Glutamatergic neuron (in vitro differentiated cells): ENCODE data around the gene PCID2. TPM values are rescaled to one million over a fixed set of nuclear protein-coding genes. Genes with fewer than 3 reads are reported as not detected.

Experiments used
- DNase-seq: peaks from one replicate; pipeline ENCODE4 v3.0.0; 2022
- H3K27ac Mint-ChIP-seq: one replicate; pipeline ENCODE4 v1.8.0; 2020; ENCODE audit warnings: mild to moderate bottlenecking, mixed read lengths, inconsistent platforms; ENCODE audit not compliant: unreplicated experiment
- H3K27me3 Mint-ChIP-seq: one replicate; pipeline ENCODE4 v1.8.0; 2020; ENCODE audit warnings: mild to moderate bottlenecking, moderate library complexity, mixed read lengths, inconsistent platforms; ENCODE audit not compliant: unreplicated experiment
- H3K36me3 Mint-ChIP-seq: one replicate; pipeline ENCODE4 v1.8.0; 2020; ENCODE audit warnings: mild to moderate bottlenecking, mixed read lengths, inconsistent platforms; ENCODE audit not compliant: unreplicated experiment
- H3K4me1 Mint-ChIP-seq: one replicate; pipeline ENCODE4 v1.8.0; 2020; ENCODE audit warnings: mild to moderate bottlenecking, low read depth, mixed read lengths, inconsistent platforms; ENCODE audit not compliant: unreplicated experiment
- H3K4me3 Mint-ChIP-seq: one replicate; pipeline ENCODE4 v1.8.0; 2020; ENCODE audit warnings: mild to moderate bottlenecking, mixed read lengths, inconsistent platforms; ENCODE audit not compliant: unreplicated experiment
- H3K9me3 Mint-ChIP-seq: one replicate; pipeline ENCODE4 v1.8.0; 2020; ENCODE audit warnings: mild to moderate bottlenecking, moderate library complexity, mixed read lengths, inconsistent platforms; ENCODE audit not compliant: unreplicated experiment
- total RNA-seq: library from RNA; stranded (reverse); fragmentation: NEBNext Ultra II Directional; extraction: Animal tissue kit (Norgen Biotek cat#: 25700); gene quantifications from one replicate; pipeline ENCODE4 v1.2.1, GENCODE V29; 2021; ENCODE audit not compliant: unreplicated experiment
- TF ChIP-seq, protein P1 (sequence below): fragments of 200-600 bp; sonication (generic); IDR thresholded peaks from one replicate; pipeline ENCODE4 v1.5.0; 2021; ENCODE audit not compliant: partially characterized antibody, unreplicated experiment

The PCID2 gene
- total RNA-seq, 1 donor from 2014 or later: 48.4 TPM

DNA sequence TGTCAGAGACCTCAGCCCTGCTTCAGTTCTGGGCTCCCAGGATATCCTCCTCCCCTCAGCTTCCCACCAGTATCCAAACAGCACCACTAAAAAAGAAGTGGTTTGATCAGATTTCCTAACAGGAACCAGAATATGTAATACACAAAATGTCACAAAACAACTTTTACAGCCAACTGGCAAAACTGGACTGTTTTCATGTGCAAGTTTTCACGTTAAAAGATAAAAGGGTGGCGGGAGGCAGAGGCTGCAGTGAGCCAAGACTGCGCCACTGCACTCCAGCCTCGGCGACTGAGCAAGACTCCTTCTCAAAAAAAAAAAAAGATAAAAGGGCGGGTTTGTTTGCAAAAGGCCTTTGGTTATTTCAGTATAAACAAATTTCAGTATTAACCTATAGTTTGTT lies 13.1 kb downstream of the PCID2 start:
- Mint-ChIP-seq H3K27ac (no peak overlapping the region), H3K4me1 (no peaks in the 10 kb centered on the region), H3K27me3 (no peaks in the 10 kb centered on the region), H3K4me3 (no peak overlapping the region), H3K36me3 (no peaks in the 10 kb centered on the region), H3K9me3 (no peaks in the 10 kb centered on the region)
- TF ChIP-seq, protein P1, sequence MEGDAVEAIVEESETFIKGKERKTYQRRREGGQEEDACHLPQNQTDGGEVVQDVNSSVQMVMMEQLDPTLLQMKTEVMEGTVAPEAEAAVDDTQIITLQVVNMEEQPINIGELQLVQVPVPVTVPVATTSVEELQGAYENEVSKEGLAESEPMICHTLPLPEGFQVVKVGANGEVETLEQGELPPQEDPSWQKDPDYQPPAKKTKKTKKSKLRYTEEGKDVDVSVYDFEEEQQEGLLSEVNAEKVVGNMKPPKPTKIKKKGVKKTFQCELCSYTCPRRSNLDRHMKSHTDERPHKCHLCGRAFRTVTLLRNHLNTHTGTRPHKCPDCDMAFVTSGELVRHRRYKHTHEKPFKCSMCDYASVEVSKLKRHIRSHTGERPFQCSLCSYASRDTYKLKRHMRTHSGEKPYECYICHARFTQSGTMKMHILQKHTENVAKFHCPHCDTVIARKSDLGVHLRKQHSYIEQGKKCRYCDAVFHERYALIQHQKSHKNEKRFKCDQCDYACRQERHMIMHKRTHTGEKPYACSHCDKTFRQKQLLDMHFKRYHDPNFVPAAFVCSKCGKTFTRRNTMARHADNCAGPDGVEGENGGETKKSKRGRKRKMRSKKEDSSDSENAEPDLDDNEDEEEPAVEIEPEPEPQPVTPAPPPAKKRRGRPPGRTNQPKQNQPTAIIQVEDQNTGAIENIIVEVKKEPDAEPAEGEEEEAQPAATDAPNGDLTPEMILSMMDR: no peak
- no peak for DNase-seq

DNA sequence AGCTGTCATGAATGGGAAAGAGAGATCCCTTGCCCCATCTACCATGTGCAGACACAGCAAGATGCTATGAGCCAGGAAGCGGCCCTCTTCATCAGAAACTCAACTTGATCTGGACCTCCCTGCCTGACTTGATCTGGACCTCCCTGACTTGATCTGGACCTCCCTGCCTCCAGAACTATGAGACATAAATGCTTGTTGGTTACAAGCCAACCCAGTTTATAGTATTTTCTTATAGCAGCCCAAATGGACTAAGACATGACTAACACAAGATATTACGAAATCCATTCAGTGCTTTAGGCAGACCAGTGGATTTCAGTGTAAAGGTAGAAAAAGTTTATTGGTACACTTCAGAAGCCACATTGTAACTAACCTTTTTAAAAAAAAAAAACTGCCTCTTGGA lies 15.6 kb downstream of the PCID2 start:
- Mint-ChIP-seq H3K4me1 (no peaks in the 10 kb centered on the region), H3K9me3 (peaks cover 1% of the 10 kb centered on the region), H3K27me3 (no peaks in the 10 kb centered on the region), H3K36me3 (no peaks in the 10 kb centered on the region), H3K4me3 (no peak overlapping the region), H3K27ac (no peak overlapping the region)
- TF ChIP-seq, protein P1: no peak
- DNase-seq: no peak

DNA sequence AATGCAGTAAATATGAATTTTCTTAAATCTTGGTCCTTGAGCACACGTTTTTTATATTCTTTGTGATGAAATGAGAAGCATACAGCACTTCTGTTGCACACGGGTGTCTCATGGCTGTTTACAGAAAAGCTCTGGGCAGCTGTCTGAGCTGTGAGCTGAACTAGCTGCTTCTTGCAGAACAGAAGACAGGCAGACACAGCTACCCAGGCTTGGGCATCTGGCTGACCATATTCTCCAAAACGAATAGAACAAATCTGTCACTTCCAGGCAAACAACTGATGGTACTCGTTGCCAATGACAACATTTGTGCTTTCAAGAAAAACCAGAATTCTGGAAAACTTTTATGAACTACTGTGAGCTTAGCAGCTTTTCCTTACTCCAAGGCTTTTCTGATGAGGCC lies 16.2 kb downstream of the PCID2 start:
- peaks cover 1% of the 10 kb centered on the region for H3K4me1 Mint-ChIP-seq
- no peak overlapping the region for H3K27ac Mint-ChIP-seq
- H3K9me3 Mint-ChIP-seq: peaks cover 1% of the 10 kb centered on the region
- no peaks in the 10 kb centered on the region for H3K27me3 Mint-ChIP-seq
- TF ChIP-seq, protein P1: no peak
- DNase-seq: no peak
- no peak overlapping the region for H3K4me3 Mint-ChIP-seq
- no peaks in the 10 kb centered on the region for H3K36me3 Mint-ChIP-seq

DNA sequence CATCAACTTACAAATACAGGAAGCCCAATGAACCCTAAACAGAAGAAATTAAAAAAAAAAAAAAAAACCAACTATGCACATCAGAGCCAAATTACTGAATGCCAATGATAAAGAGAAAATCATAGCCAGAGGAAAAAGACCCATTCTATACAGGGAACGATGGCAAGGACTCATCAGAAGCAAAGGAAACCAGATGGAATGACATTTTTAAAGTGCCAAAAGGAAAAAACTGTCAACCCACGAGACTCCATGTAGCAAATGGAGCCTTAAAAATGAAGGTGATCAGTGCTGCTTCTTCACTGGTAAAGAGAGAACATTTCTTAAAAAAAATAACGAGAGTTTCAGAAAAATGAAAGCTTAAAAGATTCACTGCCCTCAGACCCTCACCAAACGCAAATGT lies 18.3 kb downstream of the PCID2 start:
- TF ChIP-seq, protein P1: no peak
- H3K27me3 Mint-ChIP-seq: peaks cover 3% of the 10 kb centered on the region
- H3K27ac Mint-ChIP-seq: no peak overlapping the region
- H3K9me3 Mint-ChIP-seq: peaks cover 4% of the 10 kb centered on the region
- H3K36me3 Mint-ChIP-seq: no peaks in the 10 kb centered on the region
- no peak for DNase-seq
- H3K4me3 Mint-ChIP-seq: no peak overlapping the region
- peaks cover 6% of the 10 kb centered on the region for H3K4me1 Mint-ChIP-seq

DNA sequence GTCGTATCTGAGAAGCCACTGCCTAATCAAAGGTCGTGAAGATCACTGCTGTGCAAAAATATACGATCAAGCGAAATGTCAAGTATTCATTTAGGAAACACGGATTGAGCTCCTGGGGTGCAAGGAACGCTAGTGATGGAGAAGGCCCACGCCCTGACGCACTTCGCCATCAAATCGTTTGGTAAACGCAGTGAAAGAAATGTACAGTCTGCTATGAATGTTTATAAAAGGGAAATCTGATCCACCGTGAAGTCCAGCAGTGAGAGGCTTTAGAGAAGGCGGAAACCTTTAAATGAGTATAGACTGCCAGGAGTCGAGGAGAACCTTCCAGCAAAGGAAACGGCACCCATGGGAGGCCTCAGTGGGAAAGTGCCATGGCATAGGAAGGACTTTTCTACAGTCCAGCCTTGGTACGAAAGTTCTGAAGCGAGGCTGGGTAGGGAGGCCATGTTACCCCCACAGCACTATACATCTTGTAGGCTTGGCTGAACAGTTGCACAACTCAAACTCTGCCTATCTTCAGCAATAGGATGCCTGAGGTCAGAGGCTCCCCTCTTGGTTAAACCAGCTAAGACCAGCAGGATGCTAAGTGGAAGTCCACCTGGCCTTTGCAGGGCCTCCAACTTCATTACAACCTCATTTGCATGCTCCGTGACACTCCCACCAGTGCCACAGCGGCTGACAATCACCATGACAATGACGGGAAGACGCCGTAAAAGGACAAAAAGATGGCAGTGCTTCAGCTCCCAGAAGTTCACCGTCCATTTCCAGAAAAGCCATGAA lies 20.4 kb downstream of the PCID2 start:
- peaks cover 3% of the 10 kb centered on the region for H3K27me3 Mint-ChIP-seq
- H3K4me1 Mint-ChIP-seq: peaks cover 9% of the 10 kb centered on the region
- H3K27ac Mint-ChIP-seq: peak overlapping the region; percentile 9
- TF ChIP-seq, protein P1: no peak
- H3K9me3 Mint-ChIP-seq: peaks cover 4% of the 10 kb centered on the region
- no peak for DNase-seq
- no peaks in the 10 kb centered on the region for H3K36me3 Mint-ChIP-seq
- no peak overlapping the region for H3K4me3 Mint-ChIP-seq
